Heart left ventricle (tissue), 13 donors: ENCODE measurements around the gene CCDC137.

Experiments
- POLR2A ChIP-seq, 2 donors: fragments of 450-650 bp; IDR thresholded peaks; one replicate each; pipeline ENCODE4 v1.6.1; 2017; ENCODE audit warnings: antibody characterized with exemption in 2 of 2, mild to moderate bottlenecking in 2 of 2, moderate library complexity in 2 of 2
- TF ChIP-seq, protein P1 (sequence below), 12 donors: fragments of 200-600 bp; sonication (generic) in 4 of 12; IDR thresholded peaks; one replicate each; pipeline versions ENCODE4 v1.5.0 to v1.8.0; 2018 to 2022; ENCODE audit warnings: antibody characterized with exemption in 12 of 12, mild to moderate bottlenecking in 5 of 12
- donor health status: ischemic (EF 13 %, LVEDD 7.1; RV severe dilation, severe dysfunction).
- donor health status: DM: no; HTN: yes; CAD: no.
- donor health status: DM: no; HTN: no; CAD: no.
- donor health status: ischemic (EF 25% LVEDD 6.9; RV normal size, moderate dysfunction).
- donor health status: ischemic (EF 25% LVEDD 5.7; RV mildly dilated, moderate dysfunction).
- donor health status: ischemic (EF 35%, LVEDD 5.7; RV mildly dilated, moderate dysfunction).
- donor health status: nonischemic (EF 11% LVEDD 7.7; RV severe dilation, severe dysfunction).
- donor health status: DM: yes; HTN: yes; CAD: no.
- donor health status: PGD.
- donor health status: ischemic (EF 29% LVEDD 5.4; RV normal size, mild dysfunction).
- donor health status: nonischemic (EF 23%, LVEDD 6.1; RV moderate dilation, normal function).

DNA sequence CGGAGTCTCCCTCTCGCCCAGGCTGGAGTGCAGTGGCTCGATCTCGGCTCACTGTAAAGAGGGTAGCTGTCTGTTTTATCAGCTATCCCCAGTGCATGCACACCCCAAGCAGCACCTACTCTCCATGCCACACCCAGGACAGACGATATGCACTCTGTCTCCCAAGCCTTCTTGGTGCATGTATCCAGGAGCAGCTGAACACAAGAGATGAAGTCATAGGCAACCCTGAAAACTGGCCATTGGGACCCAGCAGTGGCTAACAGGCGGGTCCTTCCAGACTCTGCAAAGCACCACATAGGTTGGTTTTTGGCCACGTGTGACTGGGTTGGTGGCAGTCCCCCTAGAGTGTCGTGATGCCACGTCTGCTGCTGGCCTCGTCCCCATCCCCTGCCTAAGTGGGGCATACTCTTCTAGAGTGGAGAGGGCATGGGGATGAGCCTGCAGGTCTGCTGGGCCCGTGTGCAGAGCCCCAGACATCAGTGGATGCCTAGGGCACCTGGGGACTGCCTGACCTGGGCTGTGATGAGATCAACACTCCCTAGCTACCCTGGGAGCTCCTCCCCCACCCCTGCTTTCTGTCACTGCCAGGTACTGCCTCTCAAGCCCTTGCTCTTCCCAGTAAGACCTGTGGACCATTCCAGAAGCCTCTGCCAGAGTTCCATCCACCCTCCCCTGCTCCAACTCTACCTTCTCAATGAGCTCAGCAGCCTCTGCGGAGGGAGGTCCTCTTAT, 19.5 kb upstream of the CCDC137 start:
- TF ChIP-seq, protein P1, sequence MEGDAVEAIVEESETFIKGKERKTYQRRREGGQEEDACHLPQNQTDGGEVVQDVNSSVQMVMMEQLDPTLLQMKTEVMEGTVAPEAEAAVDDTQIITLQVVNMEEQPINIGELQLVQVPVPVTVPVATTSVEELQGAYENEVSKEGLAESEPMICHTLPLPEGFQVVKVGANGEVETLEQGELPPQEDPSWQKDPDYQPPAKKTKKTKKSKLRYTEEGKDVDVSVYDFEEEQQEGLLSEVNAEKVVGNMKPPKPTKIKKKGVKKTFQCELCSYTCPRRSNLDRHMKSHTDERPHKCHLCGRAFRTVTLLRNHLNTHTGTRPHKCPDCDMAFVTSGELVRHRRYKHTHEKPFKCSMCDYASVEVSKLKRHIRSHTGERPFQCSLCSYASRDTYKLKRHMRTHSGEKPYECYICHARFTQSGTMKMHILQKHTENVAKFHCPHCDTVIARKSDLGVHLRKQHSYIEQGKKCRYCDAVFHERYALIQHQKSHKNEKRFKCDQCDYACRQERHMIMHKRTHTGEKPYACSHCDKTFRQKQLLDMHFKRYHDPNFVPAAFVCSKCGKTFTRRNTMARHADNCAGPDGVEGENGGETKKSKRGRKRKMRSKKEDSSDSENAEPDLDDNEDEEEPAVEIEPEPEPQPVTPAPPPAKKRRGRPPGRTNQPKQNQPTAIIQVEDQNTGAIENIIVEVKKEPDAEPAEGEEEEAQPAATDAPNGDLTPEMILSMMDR (IDR thresholded peaks at IDR 0.05): no peak
- TF ChIP-seq POLR2A (IDR thresholded peaks at IDR 0.05): no peak
